ENCODE measurements around the gene FHIT. TPM values are rescaled to one million over a fixed set of nuclear protein-coding genes. Genes with fewer than 3 reads are reported as not detected.

Gene FHIT
- total RNA-seq, 1 experiment from 2014 or later, result 3.6 TPM

DNA sequence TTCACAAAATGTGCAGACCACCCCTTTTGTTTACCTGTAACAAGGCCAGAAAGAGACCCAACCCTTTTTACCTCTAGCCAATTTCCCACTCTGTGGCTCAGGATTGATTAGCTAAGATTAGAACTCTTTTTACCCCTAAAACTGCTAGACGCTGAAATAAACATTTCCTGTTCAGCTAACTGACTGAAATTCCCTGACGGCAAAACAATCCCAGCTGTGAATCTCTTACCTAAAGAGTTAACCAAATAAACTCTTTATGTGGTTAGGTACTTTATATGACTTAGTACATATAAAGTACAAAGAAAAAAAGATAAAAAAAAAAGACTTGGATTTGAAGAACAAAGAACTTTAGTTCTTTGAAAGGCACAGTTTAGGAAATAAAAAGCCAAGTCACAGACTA lies 988.7 kb downstream of the FHIT start:
- no peaks in the 10 kb centered on the region for H3K9me3 ChIP-seq (ENCODE audit: low read length)
- no peaks in the 10 kb centered on the region for H3F3A ChIP-seq (ENCODE audit: low read length, unreplicated experiment)
- H3K4me2 ChIP-seq (ENCODE audit: low read length), result no peak overlapping the region
- no peaks in the 10 kb centered on the region for H3K9me2 ChIP-seq (replicated peaks; ENCODE audit: low read length)
- no peak overlapping the region for H3K27ac ChIP-seq (ENCODE audit: low read length)
- no peaks in the 10 kb centered on the region for H3K36me3 ChIP-seq (ENCODE audit: low read depth, low read length)
- ChIA-PET POLR2A (ENCODE audit: unreplicated experiment) (no interaction called here), CTCF (no interaction called here)
- no peaks in the 10 kb centered on the region for H4K20me1 ChIP-seq (ENCODE audit: low read length)
- ATAC-seq (no peak), DNase-seq (no peak)
- TF ChIP-seq, protein P1, sequence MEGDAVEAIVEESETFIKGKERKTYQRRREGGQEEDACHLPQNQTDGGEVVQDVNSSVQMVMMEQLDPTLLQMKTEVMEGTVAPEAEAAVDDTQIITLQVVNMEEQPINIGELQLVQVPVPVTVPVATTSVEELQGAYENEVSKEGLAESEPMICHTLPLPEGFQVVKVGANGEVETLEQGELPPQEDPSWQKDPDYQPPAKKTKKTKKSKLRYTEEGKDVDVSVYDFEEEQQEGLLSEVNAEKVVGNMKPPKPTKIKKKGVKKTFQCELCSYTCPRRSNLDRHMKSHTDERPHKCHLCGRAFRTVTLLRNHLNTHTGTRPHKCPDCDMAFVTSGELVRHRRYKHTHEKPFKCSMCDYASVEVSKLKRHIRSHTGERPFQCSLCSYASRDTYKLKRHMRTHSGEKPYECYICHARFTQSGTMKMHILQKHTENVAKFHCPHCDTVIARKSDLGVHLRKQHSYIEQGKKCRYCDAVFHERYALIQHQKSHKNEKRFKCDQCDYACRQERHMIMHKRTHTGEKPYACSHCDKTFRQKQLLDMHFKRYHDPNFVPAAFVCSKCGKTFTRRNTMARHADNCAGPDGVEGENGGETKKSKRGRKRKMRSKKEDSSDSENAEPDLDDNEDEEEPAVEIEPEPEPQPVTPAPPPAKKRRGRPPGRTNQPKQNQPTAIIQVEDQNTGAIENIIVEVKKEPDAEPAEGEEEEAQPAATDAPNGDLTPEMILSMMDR (conservative IDR thresholded peaks at IDR 0.05; ENCODE audit: low read depth, low read length), result no peak
- no peak for TF ChIP-seq EZH2 (IDR thresholded peaks at IDR 0.05; ENCODE audit: low read length, unreplicated experiment)
- no peak for TF ChIP-seq EZH2phosphoT487 (IDR thresholded peaks at IDR 0.05; ENCODE audit: borderline replicate concordance, low read length)
- no peak overlapping the region for H3K9ac ChIP-seq (ENCODE audit: low read length)
- no TSS peak for BruUV-seq (replicated peaks)
- H3K27me3 ChIP-seq (ENCODE audit: low read length), result no peaks in the 10 kb centered on the region; the same call in 1 of the 2 replicates
- no peak overlapping the region for H2AFZ ChIP-seq (ENCODE audit: low read length)
- H3K79me2 ChIP-seq (ENCODE audit: low read length), result no peaks in the 10 kb centered on the region
- H3K4me3 ChIP-seq (ENCODE audit: low read length), result no peak overlapping the region
- intact Hi-C loops (cut with micrococcal nuclease), result no loop called here
- no peaks in the 10 kb centered on the region for H3K4me1 ChIP-seq (ENCODE audit: insufficient read depth, low read length)

DNA sequence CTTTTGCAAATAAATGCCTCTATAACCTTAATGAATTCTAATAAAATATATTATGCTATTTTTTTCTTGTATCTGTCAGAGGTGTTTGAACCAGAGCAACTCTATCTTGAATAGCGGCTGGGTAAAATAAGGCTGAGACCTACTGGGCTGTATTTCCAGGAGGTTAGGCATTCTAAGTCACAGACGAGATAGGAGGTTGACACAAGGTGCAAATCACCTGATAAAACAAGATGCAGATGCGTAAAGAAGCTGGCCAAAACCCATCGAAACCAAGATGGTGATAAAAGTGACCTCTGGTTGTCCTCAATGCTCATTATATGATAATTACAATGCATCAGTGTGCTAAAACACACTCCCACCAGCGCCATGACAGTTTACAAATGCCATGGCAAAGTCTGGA lies 990.7 kb downstream of the FHIT start:
- Histone ChIP-seq H3K9ac (ENCODE audit: low read length) (no peak overlapping the region), H3F3A (ENCODE audit: low read length, unreplicated experiment) (no peaks in the 10 kb centered on the region), H3K4me3 (ENCODE audit: low read length) (no peak overlapping the region), H3K27me3 (ENCODE audit: low read length) (no peaks in the 10 kb centered on the region; the same call in 1 of the 2 replicates), H3K9me3 (ENCODE audit: low read length) (no peaks in the 10 kb centered on the region), H3K4me2 (ENCODE audit: low read length) (no peak overlapping the region), H3K9me2 (replicated peaks; ENCODE audit: low read length) (no peaks in the 10 kb centered on the region), H2AFZ (ENCODE audit: low read length) (no peak overlapping the region), H3K36me3 (ENCODE audit: low read depth, low read length) (no peaks in the 10 kb centered on the region), H3K4me1 (ENCODE audit: insufficient read depth, low read length) (no peaks in the 10 kb centered on the region), H3K79me2 (ENCODE audit: low read length) (no peaks in the 10 kb centered on the region), H4K20me1 (ENCODE audit: low read length) (no peaks in the 10 kb centered on the region), H3K27ac (ENCODE audit: low read length) (no peak overlapping the region)
- TF ChIP-seq EZH2phosphoT487 (IDR thresholded peaks at IDR 0.05; ENCODE audit: borderline replicate concordance, low read length), result no peak
- TF ChIP-seq, protein P1 (conservative IDR thresholded peaks at IDR 0.05; ENCODE audit: low read depth, low read length), result no peak
- TF ChIP-seq EZH2 (IDR thresholded peaks at IDR 0.05; ENCODE audit: low read length, unreplicated experiment), result no peak
- intact Hi-C loops (cut with micrococcal nuclease), result no loop called here
- BruUV-seq (replicated peaks), result no TSS peak
- POLR2A ChIA-PET (ENCODE audit: unreplicated experiment), result no interaction called here
- ATAC-seq, result no peak
- no peak for DNase-seq
- CTCF ChIA-PET, result no interaction called here

DNA sequence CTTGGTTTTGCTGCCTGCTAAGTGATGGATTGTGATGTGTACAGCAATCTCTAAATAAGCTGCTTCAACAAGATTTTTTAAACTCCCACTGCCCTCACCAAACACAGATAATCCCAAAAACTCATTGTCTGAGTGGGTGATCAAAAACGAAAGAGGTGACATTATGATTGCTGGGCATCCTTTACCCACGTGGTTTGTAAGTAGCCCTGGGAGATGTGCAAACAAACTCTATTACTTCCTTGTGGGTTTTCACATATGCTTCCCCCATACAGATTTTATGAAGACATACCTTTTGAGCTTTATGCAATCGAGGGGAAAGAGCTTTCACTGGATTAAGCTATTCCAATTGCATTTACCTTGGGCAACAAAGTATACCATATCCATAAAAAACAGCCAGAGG lies 1000.4 kb downstream of the FHIT start:
- ChIA-PET POLR2A (ENCODE audit: unreplicated experiment) (no interaction called here), CTCF (no interaction called here)
- Histone ChIP-seq H2AFZ (ENCODE audit: low read length) (no peak overlapping the region), H3K4me1 (ENCODE audit: insufficient read depth, low read length) (no peaks in the 10 kb centered on the region), H3K36me3 (ENCODE audit: low read depth, low read length) (no peaks in the 10 kb centered on the region), H3F3A (ENCODE audit: low read length, unreplicated experiment) (no peaks in the 10 kb centered on the region), H3K4me3 (ENCODE audit: low read length) (no peak overlapping the region), H4K20me1 (ENCODE audit: low read length) (no peaks in the 10 kb centered on the region), H3K79me2 (ENCODE audit: low read length) (no peaks in the 10 kb centered on the region), H3K27ac (ENCODE audit: low read length) (no peak overlapping the region), H3K9me3 (ENCODE audit: low read length) (no peaks in the 10 kb centered on the region), H3K9ac (ENCODE audit: low read length) (no peak overlapping the region), H3K4me2 (ENCODE audit: low read length) (no peak overlapping the region), H3K27me3 (ENCODE audit: low read length) (0 out of 2 replicates have a peak, but pooled peaks cover 9% of the 10 kb centered on the region), H3K9me2 (replicated peaks; ENCODE audit: low read length) (no peaks in the 10 kb centered on the region)
- intact Hi-C loops (cut with micrococcal nuclease), result no loop called here
- no peak for DNase-seq
- no TSS peak for BruUV-seq (replicated peaks)
- no peak for ATAC-seq
- no peak for TF ChIP-seq EZH2 (IDR thresholded peaks at IDR 0.05; ENCODE audit: low read length, unreplicated experiment)
- TF ChIP-seq EZH2phosphoT487 (IDR thresholded peaks at IDR 0.05; ENCODE audit: borderline replicate concordance, low read length), result no peak
- TF ChIP-seq, protein P1 (conservative IDR thresholded peaks at IDR 0.05; ENCODE audit: low read depth, low read length), result no peak

Data from PC-3 (cell line).